Endothelial cell of umbilical vein (primary cell): Measurements from ENCODE around the gene TMEM222. TPM values are rescaled to one million over a fixed set of nuclear protein-coding genes. Genes with fewer than 3 reads are reported as not detected.

Experiments
- BruUV-seq: library from RNA; stranded (reverse); fragments of 400-500 nt; replicated peaks from 2 replicates; lab custom pipeline; 2021; lab: Mats Ljungman, UMichigan
- CTCF ChIA-PET: fragments of 300-600, 350-600 bp; sonication (Branson Sonifier 250); formaldehyde crosslinking; loops from one replicate; lab custom pipeline; 2021; ENCODE audit warnings: antibody characterized with exemption, inconsistent platforms; lab: Charles Lee
- POLR2A ChIA-PET: fragments of 300-600, 350-600 bp; sonication (Branson Sonifier 250); formaldehyde crosslinking; loops from one replicate; lab custom pipeline; 2021; ENCODE audit warnings: antibody characterized with exemption, inconsistent platforms; lab: Charles Lee
- DNase-seq: peaks from one replicate; pipeline ENCODE4 v3.0.0-alpha.2; 2011; ENCODE audit warnings: low read depth, low spot score
- FAIRE-seq: peaks from 2 replicates; lab custom pipeline; 2011; peaks lifted over from hg19 to GRCh38; lab: Jason Lieb, UNC
- H2AFZ ChIP-seq: 2 replicates; pipeline ENCODE4 v1.6.0; 2012; ENCODE audit warnings: low read depth, low read length, control low read depth, inconsistent platforms
- H3K27ac ChIP-seq: 2 replicates; pipeline ENCODE4 v1.5.1; 2011; ENCODE audit warnings: low read depth, mild to moderate bottlenecking, control low read depth, low read length, moderate library complexity; ENCODE audit not compliant: insufficient read depth
- H3K27me3 ChIP-seq, 2 experiments: 2 replicates each; pipeline versions ENCODE4 v1.6.0 to v1.6.1; 2011; ENCODE audit warnings: low read length in 2 of 2, mixed read lengths in 1 of 2; ENCODE audit not compliant: control insufficient read depth in 2 of 2, insufficient read depth in 2 of 2
- H3K36me3 ChIP-seq, 2 experiments: 2 replicates in 1 of 2; 3 replicates in 1 of 2; pipeline ENCODE4 v1.5.1; 2011; ENCODE audit warnings: low read length in 2 of 2, mild to moderate bottlenecking in 1 of 2, moderate library complexity in 1 of 2; ENCODE audit not compliant: control insufficient read depth in 2 of 2, insufficient read depth in 2 of 2; ENCODE audit errors: extremely low read depth in 1 of 2
- H3K4me1 ChIP-seq: 3 replicates; pipeline ENCODE4 v1.5.1; 2011; ENCODE audit warnings: mild to moderate bottlenecking, low read length; ENCODE audit not compliant: control insufficient read depth, insufficient read depth; ENCODE audit errors: extremely low read depth
- H3K4me2 ChIP-seq: 2 replicates; pipeline ENCODE4 v1.6.1; 2011; ENCODE audit warnings: low read length, control low read depth, mixed read lengths; ENCODE audit not compliant: insufficient read depth
- H3K4me3 ChIP-seq, 3 experiments: fragments of 200-600 bp in 1 of 3; sonication (generic), shearing (Covaris generic) in 1 of 3; replicated peaks in 1 of 3; 2 replicates each; pipeline ENCODE4 v1.5.1; 2011 to 2016; ENCODE audit warnings: control low read depth in 3 of 3, low read length in 3 of 3, mild to moderate bottlenecking in 2 of 3, inconsistent platforms in 1 of 3, low read depth in 1 of 3, moderate library complexity in 1 of 3; ENCODE audit not compliant: insufficient read depth in 1 of 3
- H3K79me2 ChIP-seq: 2 replicates; pipeline ENCODE4 v1.6.0; 2012; ENCODE audit warnings: low read length, inconsistent platforms; ENCODE audit not compliant: control insufficient read depth, insufficient read depth
- H3K9ac ChIP-seq: replicated peaks from 2 replicates; pipeline ENCODE3; 2011; ENCODE audit warnings: low read length, control low read depth; ENCODE audit not compliant: insufficient read depth; ENCODE audit errors: extremely low read depth
- H3K9me1 ChIP-seq: replicated peaks from 3 replicates; pipeline ENCODE4 v1.6.0; 2011; ENCODE audit warnings: mild to moderate bottlenecking, low read length; ENCODE audit not compliant: control insufficient read depth, insufficient read depth; ENCODE audit errors: extremely low read depth
- H3K9me3 ChIP-seq: replicated peaks from 2 replicates; pipeline ENCODE4 v1.5.1; 2012; ENCODE audit warnings: low read length, inconsistent platforms; ENCODE audit not compliant: control insufficient read depth, insufficient read depth
- H4K20me1 ChIP-seq: replicated peaks from 2 replicates; pipeline ENCODE3; 2011; ENCODE audit warnings: mild to moderate bottlenecking, low read length; ENCODE audit not compliant: control insufficient read depth, insufficient read depth; ENCODE audit errors: extremely low read depth
- CTCF ChIP-seq, 2 donors: IDR thresholded peaks; 1 replicate in 1 of 2; 2 replicates in 1 of 2; pipeline ENCODE4 v1.5.1; 2011; ENCODE audit warnings: low read length in 2 of 2, mild to moderate bottlenecking in 2 of 2, moderate library complexity in 2 of 2, control low read depth in 1 of 2, inconsistent platforms in 1 of 2, low read depth in 1 of 2; ENCODE audit not compliant: insufficient read depth in 1 of 2; ENCODE audit errors: extremely low read depth in 1 of 2
- EZH2 ChIP-seq: IDR thresholded peaks from 2 replicates; pipeline ENCODE4 v1.6.1; 2012; ENCODE audit warnings: borderline replicate concordance, low read depth, mild to moderate bottlenecking, moderate library complexity, low read length, inconsistent platforms; ENCODE audit not compliant: severe bottlenecking
- MAX ChIP-seq: IDR thresholded peaks from 2 replicates; pipeline ENCODE4 v1.6.1; 2011; ENCODE audit not compliant: insufficient read depth, insufficient read length
- MYC ChIP-seq: IDR thresholded peaks from one replicate; pipeline ENCODE4 v1.6.1; 2011; ENCODE audit warnings: mild to moderate bottlenecking, low read depth, low read length
- POLR2A ChIP-seq: IDR thresholded peaks from 2 replicates; pipeline ENCODE4 v1.6.1; 2012; ENCODE audit warnings: low read depth, mild to moderate bottlenecking, control low read depth, low read length
- POLR2AphosphoS5 ChIP-seq: IDR thresholded peaks from 2 replicates; pipeline ENCODE4 v1.6.1; 2012; ENCODE audit warnings: low read depth, mild to moderate bottlenecking, control low read depth, low read length, moderate library complexity; ENCODE audit not compliant: insufficient read depth
- dilution Hi-C: fragments of 300-500 bp; cut with MboI; formaldehyde crosslinking; loops from one replicate; pipeline ENCODE4 v1.15.0; 2019; ENCODE audit warnings: low sequenced_read_pairs; ENCODE audit not compliant: extremely low pct_ligation_motif_present
- intact Hi-C: fragments of 100-400 bp; cut with micrococcal nuclease; formaldehyde crosslinking; loops from one replicate; pipeline ENCODE4 v1.10.0; 2022
- polyA plus RNA-seq, 4 experiments: library from polyadenylated mRNA; depleted of rRNA in 3 of 4; stranded (reverse) in 3 of 4; unstranded in 1 of 4; fragments of >200 nt; gene quantifications; 2 replicates each; pipeline versions ENCODE4 v1.2.1 to v1.2.3, GENCODE V29; 2011 to 2012; ENCODE audit warnings: missing spikeins in 1 of 4
- total RNA-seq: library from RNA; stranded (reverse); gene quantifications from 2 replicates; pipeline ENCODE4 v1.2.3, GENCODE V29; 2021

Gene TMEM222
- total and polyA plus RNA-seq, 2 donors (not counting 3 experiments of a cell fraction or from before 2014, with no cell fraction given): 45.8 to 76.1 TPM

GRCh38 chr1:27381969-27382762 is 60.2 kb downstream of the TMEM222 start:
- Histone ChIP-seq H3K27me3 (peaks cover 0 to 3% of the 10 kb centered on the region in 2 experiments), H3K9me3 (no peaks in the 10 kb centered on the region), H3K27ac (no peak overlapping the region), H3K4me3 (no peak overlapping the region), H3K79me2 (no peaks in the 10 kb centered on the region), H2AFZ (no peak overlapping the region), H3K9ac (no peak overlapping the region), H3K36me3 (no peaks in the 10 kb centered on the region), H3K4me1 (no peaks in the 10 kb centered on the region), H4K20me1 (no peaks in the 10 kb centered on the region), H3K4me2 (no peak overlapping the region), H3K9me1 (no peaks in the 10 kb centered on the region)
- TF ChIP-seq MYC (no peak), CTCF (IDR thresholded peaks at IDR 0.05; ENCODE audit: extremely low read depth in 1 of 2, insufficient read depth in 1 of 2, low read depth in 1 of 2, low read length in 2 of 2) (no peak)
- no TSS peak for BruUV-seq
- intact Hi-C loops: no loop called here
- DNase-seq (no peak), FAIRE-seq (no peak)
- ChIA-PET CTCF (interaction anchor here (0.6 to 3.2 kb wide), 12 partner anchors 9 to 224 kb away, joined by 3 to 17 read pairs (median 4); partner anchors contain the start of genes MAP3K6, TMEM222 and WASF2), POLR2A (no interaction called here)
- dilution Hi-C loops: no loop called here

- no peaks in the 10 kb centered on the region for H3K9me1 ChIP-seq
- H3K9me3 ChIP-seq: no peaks in the 10 kb centered on the region
- intact Hi-C loops: no loop called here
- no peaks in the 10 kb centered on the region for H3K36me3 ChIP-seq
- no peak within 1 kb of the TSS for H3K4me2 ChIP-seq
- no peak within 1 kb of the TSS for H2AFZ ChIP-seq
- POLR2A ChIA-PET: no interaction called here
- H3K79me2 ChIP-seq: no peaks in the 10 kb centered on the region
- DNase-seq: no peak
- H3K4me3 ChIP-seq: no peak within 1 kb of the TSS
- H3K9ac ChIP-seq: no peak within 1 kb of the TSS
- H3K27ac ChIP-seq: no peak within 1 kb of the TSS
- dilution Hi-C loops: no loop called here
- TF ChIP-seq POLR2A (no peak), MAX (no peak), EZH2 (no peak), POLR2AphosphoS5 (no peak)
- H3K27me3 ChIP-seq: peaks cover 0 to 3% of the 10 kb centered on the region in 2 experiments
- CTCF ChIA-PET: interaction anchor here (0.7 to 3.2 kb wide), 10 partner anchors 8 to 223 kb away, joined by 3 to 17 read pairs (median 4); partner anchors contain the start of genes MAP3K6, TMEM222 and WASF2
- no peaks in the 10 kb centered on the region for H3K4me1 ChIP-seq
- no peak for FAIRE-seq
- no TSS peak for BruUV-seq
- H4K20me1 ChIP-seq: no peaks in the 10 kb centered on the region
Measured at GRCh38 chr1:27383039-27383605, 61.2 kb downstream of the TMEM222 start, which contains the start of gene CD164L2. Gene CD164L2, minus strand, starts transcription at chr1:27383333. Its CDS starts 94 bp downstream, at chr1:27383239.
